ENCODE measurements around the gene FMNL2. TPM values are rescaled to one million over a fixed set of nuclear protein-coding genes. Genes with fewer than 3 reads are reported as not detected.

Gene FMNL2
- total RNA-seq, 1 experiment from 2014 or later: 43.1 TPM

- Histone ChIP-seq H3K27me3 (replicated peaks; ENCODE audit: insufficient read depth, low read depth, low read length, poor library complexity) (no peaks in the 10 kb centered on the region), H3K4me1 (ENCODE audit: insufficient read depth, low read length, poor library complexity, severe bottlenecking) (peaks cover 24% of the 10 kb centered on the region), H3K9me3 (ENCODE audit: low read depth, low read length, poor library complexity, severe bottlenecking) (no peaks in the 10 kb centered on the region), H3K27ac (ENCODE audit: low read depth, low read length, poor library complexity, severe bottlenecking) (no peak overlapping the region), H3K36me3 (ENCODE audit: insufficient read depth, low read length, poor library complexity, severe bottlenecking) (no peaks in the 10 kb centered on the region), H3K4me3 (ENCODE audit: low read depth, low read length, poor library complexity, severe bottlenecking) (no peak overlapping the region)
- CTCF ChIA-PET: no interaction called here
- POLR2A ChIA-PET (ENCODE audit: low non-redundant PET): no interaction called here
- no peak for DNase-seq (ENCODE audit: low spot score)
- BruUV-seq (replicated peaks): no TSS peak
- TF ChIP-seq CTCF (conservative IDR thresholded peaks at IDR 0.05; ENCODE audit: low read depth, low read length) (no peak), EZH2 (IDR thresholded peaks at IDR 0.05; ENCODE audit: borderline replicate concordance, low read depth, low read length, poor library complexity, severe bottlenecking) (no peak)
- intact Hi-C loops (cut with micrococcal nuclease; ENCODE audit: unreplicated experiment): no loop called here
These were observed 56.3 kb downstream of the FMNL2 start for GRCh38 chr2:152391318-152391717.

GRCh38 chr2:152393377-152393776, 58.4 kb downstream of the FMNL2 start:
- H3K9me3 ChIP-seq (ENCODE audit: low read depth, low read length, poor library complexity, severe bottlenecking): no peaks in the 10 kb centered on the region
- no peak for TF ChIP-seq EZH2 (IDR thresholded peaks at IDR 0.05; ENCODE audit: borderline replicate concordance, low read depth, low read length, poor library complexity, severe bottlenecking)
- no peak for TF ChIP-seq CTCF (conservative IDR thresholded peaks at IDR 0.05; ENCODE audit: low read depth, low read length)
- no peaks in the 10 kb centered on the region for H3K27me3 ChIP-seq (replicated peaks; ENCODE audit: insufficient read depth, low read depth, low read length, poor library complexity)
- no peak for DNase-seq (ENCODE audit: low spot score)
- no peak overlapping the region for H3K27ac ChIP-seq (ENCODE audit: low read depth, low read length, poor library complexity, severe bottlenecking)
- no TSS peak for BruUV-seq (replicated peaks)
- ChIA-PET CTCF (no interaction called here), POLR2A (ENCODE audit: low non-redundant PET) (no interaction called here)
- intact Hi-C loops (cut with micrococcal nuclease; ENCODE audit: unreplicated experiment): no loop called here
- H3K36me3 ChIP-seq (ENCODE audit: insufficient read depth, low read length, poor library complexity, severe bottlenecking): no peaks in the 10 kb centered on the region
- peaks cover 31% of the 10 kb centered on the region for H3K4me1 ChIP-seq (ENCODE audit: insufficient read depth, low read length, poor library complexity, severe bottlenecking)
- H3K4me3 ChIP-seq (ENCODE audit: low read depth, low read length, poor library complexity, severe bottlenecking): no peak overlapping the region

DNA sequence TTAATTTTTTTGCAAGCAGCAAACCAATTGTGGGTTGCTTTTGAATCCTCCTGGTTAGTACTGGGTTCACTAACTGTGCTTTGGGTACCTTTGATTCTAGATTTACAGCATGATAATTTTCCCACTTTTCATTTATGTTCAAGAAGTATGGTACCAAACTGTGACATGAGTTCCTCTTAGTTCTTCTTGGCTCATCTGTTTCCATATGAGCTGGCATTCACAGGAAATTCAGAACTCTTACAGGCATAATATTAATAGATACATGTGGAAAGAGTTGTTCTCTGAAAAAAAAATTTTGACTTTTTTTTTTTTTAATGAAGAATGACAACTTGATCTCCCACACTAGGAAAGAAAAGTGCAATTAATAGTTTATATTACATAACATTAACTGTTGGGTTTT, 59.4 kb downstream of the FMNL2 start:
- H3K36me3 ChIP-seq (ENCODE audit: insufficient read depth, low read length, poor library complexity, severe bottlenecking): no peaks in the 10 kb centered on the region
- TF ChIP-seq EZH2 (IDR thresholded peaks at IDR 0.05; ENCODE audit: borderline replicate concordance, low read depth, low read length, poor library complexity, severe bottlenecking): no peak
- TF ChIP-seq CTCF (conservative IDR thresholded peaks at IDR 0.05; ENCODE audit: low read depth, low read length): no peak
- DNase-seq (ENCODE audit: low spot score): no peak
- ChIA-PET CTCF (no interaction called here), POLR2A (ENCODE audit: low non-redundant PET) (no interaction called here)
- intact Hi-C loops (cut with micrococcal nuclease; ENCODE audit: unreplicated experiment): no loop called here
- H3K9me3 ChIP-seq (ENCODE audit: low read depth, low read length, poor library complexity, severe bottlenecking): no peaks in the 10 kb centered on the region
- H3K4me3 ChIP-seq (ENCODE audit: low read depth, low read length, poor library complexity, severe bottlenecking): no peak overlapping the region
- H3K27ac ChIP-seq (ENCODE audit: low read depth, low read length, poor library complexity, severe bottlenecking): no peak overlapping the region
- H3K4me1 ChIP-seq (ENCODE audit: insufficient read depth, low read length, poor library complexity, severe bottlenecking): peaks cover 31% of the 10 kb centered on the region
- no TSS peak for BruUV-seq (replicated peaks)
- no peaks in the 10 kb centered on the region for H3K27me3 ChIP-seq (replicated peaks; ENCODE audit: insufficient read depth, low read depth, low read length, poor library complexity)

Data from A673 (cell line).